Measurements from ENCODE around the gene PRDM13. TPM values are rescaled to one million over a fixed set of nuclear protein-coding genes. Genes with fewer than 3 reads are reported as not detected.
A peak's percentile ranks its signal among the peaks of the same experiment; 100 is the strongest.

The PRDM13 gene
- total and polyA plus RNA-seq, 2 of the 8 experiments (the other 6 are each of a cell fraction or from before 2014, with no cell fraction given), result 0.05 to 0.09 TPM

GRCh38 chr6:99629293-99629692 lies 22.7 kb downstream of the PRDM13 start:
- no peak overlapping the region for H3K4me2 ChIP-seq (ENCODE audit: insufficient read depth in 1 of 2, low read depth in 2 of 2, low read length in 2 of 2)
- POLR2A ChIA-PET (ENCODE audit: partially characterized antibody), result no interaction called here
- H4K20me1 ChIP-seq (replicated peaks in 1 of 2; ENCODE audit: control insufficient read depth in 1 of 2, insufficient read depth in 2 of 2, low read length in 2 of 2), result no peaks in the 10 kb centered on the region
- no peak overlapping the region for H3K56ac ChIP-seq (replicated peaks; ENCODE audit: insufficient read length, low read depth, low read length)
- TF ChIP-seq ASH2L (IDR thresholded peaks at IDR 0.05; ENCODE audit: low read length) (no peak), EP300 (IDR thresholded peaks at IDR 0.05; ENCODE audit: borderline replicate concordance in 1 of 2, low read depth in 2 of 2, low read length in 2 of 2) (no peak), YY1 (IDR thresholded peaks at IDR 0.05; ENCODE audit: low read depth, low read length) (no peak), SRF (IDR thresholded peaks at IDR 0.05; ENCODE audit: low read depth, low read length) (no peak), RNF2 (IDR thresholded peaks at IDR 0.05; ENCODE audit: borderline replicate concordance, low read depth, low read length, missing control alignments, poor library complexity, severe bottlenecking) (no peak), NRF1 (IDR thresholded peaks at IDR 0.05; ENCODE audit: low read depth, low read length) (no peak), CBX5 (IDR thresholded peaks at IDR 0.05; ENCODE audit: low read depth, low read length) (no peak), E2F6 (IDR thresholded peaks at IDR 0.05) (no peak), SIX5 (IDR thresholded peaks at IDR 0.05; ENCODE audit: low read depth, low read length) (no peak), SP4 (IDR thresholded peaks at IDR 0.05; ENCODE audit: low read length) (no peak), RAD21 (IDR thresholded peaks at IDR 0.05 in 1 of 2, conservative IDR thresholded peaks at IDR 0.05 in 1 of 2; ENCODE audit: low read depth in 2 of 2, low read length in 2 of 2) (no peak), TAF1 (IDR thresholded peaks at IDR 0.05; ENCODE audit: low read depth, low read length) (no peak)
- H3K79me1 ChIP-seq (ENCODE audit: low read depth, low read length), result no peaks in the 10 kb centered on the region
- H3K23me2 ChIP-seq (ENCODE audit: low read depth, low read length), result peaks cover 3% of the 10 kb centered on the region; the same call in 1 of the 2 replicates
- H3K23ac ChIP-seq (ENCODE audit: insufficient read length), result no peak overlapping the region
- DNase-seq (ENCODE audit: low read depth in 1 of 2, low spot score in 2 of 2), result no peak
- H3K27me3 ChIP-seq (replicated peaks in 1 of 4; ENCODE audit: control insufficient read depth in 3 of 4, extremely low read depth in 1 of 4, insufficient read depth in 3 of 4, low read length in 3 of 4), result no peaks in the 10 kb centered on the region
- no peak overlapping the region for H4K5ac ChIP-seq (ENCODE audit: insufficient read length, low read depth, low read length)
- no peak overlapping the region for H3K4me3 ChIP-seq (ENCODE audit: extremely low read depth in 1 of 4, insufficient read depth in 2 of 4, low read depth in 3 of 4, low read length in 4 of 4)
- CTCF ChIA-PET (ENCODE audit: partially characterized antibody), result no interaction called here
- H2BK20ac ChIP-seq (ENCODE audit: low read length), result no peak overlapping the region
- no peak overlapping the region for H2BK120ac ChIP-seq (replicated peaks; ENCODE audit: low read depth, low read length)
- H4K91ac ChIP-seq (replicated peaks; ENCODE audit: insufficient read length, low read length), result no peak overlapping the region
- no peak overlapping the region for H3K14ac ChIP-seq (ENCODE audit: insufficient read length)
- no peak overlapping the region for H3K9ac ChIP-seq (replicated peaks in 1 of 4; ENCODE audit: extremely low read depth in 1 of 4, low read depth in 3 of 4, low read length in 3 of 4)
- no peak overlapping the region for H2AK5ac ChIP-seq (ENCODE audit: low read depth, low read length)
- H2BK12ac ChIP-seq (ENCODE audit: low read depth, low read length), result no peak overlapping the region
- no peak overlapping the region for H3K18ac ChIP-seq (ENCODE audit: extremely low read depth, low read length)
- no peaks in the 10 kb centered on the region for H3K36me3 ChIP-seq (ENCODE audit: control insufficient read depth in 2 of 4, insufficient read depth in 4 of 4, low read length in 3 of 4)
- no peak overlapping the region for H2BK5ac ChIP-seq (ENCODE audit: low read depth, low read length)
- 81% methylated on average over 3 of the region's 3 CpGs; no CpG with 5 or more reads in 1 of the 2 experiments for WGBS, 2 experiments (ENCODE audit: extremely low coverage in 1 of 2, insufficient coverage in 1 of 2, insufficient read length in 1 of 2, insufficient replicate concordance in 2 of 2, low coverage in 1 of 2, low lambda C conversion rate in 2 of 2, missing lambda C conversion rate in 1 of 2)
- H3K4me1 ChIP-seq (replicated peaks in 1 of 4; ENCODE audit: control insufficient read depth in 3 of 4, insufficient read depth in 4 of 4, low read length in 3 of 4), result no peaks in the 10 kb centered on the region; a peak in 1 of 7 replicates
- no peak overlapping the region for H3K4ac ChIP-seq (replicated peaks; ENCODE audit: insufficient read length, low read depth, low read length)
- no peaks in the 10 kb centered on the region for H3K79me2 ChIP-seq (ENCODE audit: control insufficient read depth in 1 of 2, insufficient read depth in 2 of 2, low read length in 2 of 2)
- H3K9me3 ChIP-seq (ENCODE audit: insufficient read depth in 2 of 2, low read depth in 1 of 2, low read length in 1 of 2), result no peaks in the 10 kb centered on the region
- H2BK15ac ChIP-seq (ENCODE audit: low read length), result no peak overlapping the region
- H4K8ac ChIP-seq (ENCODE audit: extremely low read depth, insufficient read depth, low read length), result peak overlapping the region; percentile 57; the same call in 1 of the 2 replicates
- H3K27ac ChIP-seq (ENCODE audit: low read depth, low read length), result no peak overlapping the region
- FAIRE-seq, result no peak
- H2AFZ ChIP-seq (ENCODE audit: low read length), result no peak overlapping the region
